Measurements from ENCODE around the gene CYB561A3. TPM values are rescaled to one million over a fixed set of nuclear protein-coding genes. Genes with fewer than 3 reads are reported as not detected.

CYB561A3 gene, protein sequence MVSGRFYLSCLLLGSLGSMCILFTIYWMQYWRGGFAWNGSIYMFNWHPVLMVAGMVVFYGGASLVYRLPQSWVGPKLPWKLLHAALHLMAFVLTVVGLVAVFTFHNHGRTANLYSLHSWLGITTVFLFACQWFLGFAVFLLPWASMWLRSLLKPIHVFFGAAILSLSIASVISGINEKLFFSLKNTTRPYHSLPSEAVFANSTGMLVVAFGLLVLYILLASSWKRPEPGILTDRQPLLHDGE
- 34.3 to 46.4 TPM (median 45.0 TPM) in 5 replicates for total RNA-seq (2022; extraction: Qiagen RNA extraction)

DNA sequence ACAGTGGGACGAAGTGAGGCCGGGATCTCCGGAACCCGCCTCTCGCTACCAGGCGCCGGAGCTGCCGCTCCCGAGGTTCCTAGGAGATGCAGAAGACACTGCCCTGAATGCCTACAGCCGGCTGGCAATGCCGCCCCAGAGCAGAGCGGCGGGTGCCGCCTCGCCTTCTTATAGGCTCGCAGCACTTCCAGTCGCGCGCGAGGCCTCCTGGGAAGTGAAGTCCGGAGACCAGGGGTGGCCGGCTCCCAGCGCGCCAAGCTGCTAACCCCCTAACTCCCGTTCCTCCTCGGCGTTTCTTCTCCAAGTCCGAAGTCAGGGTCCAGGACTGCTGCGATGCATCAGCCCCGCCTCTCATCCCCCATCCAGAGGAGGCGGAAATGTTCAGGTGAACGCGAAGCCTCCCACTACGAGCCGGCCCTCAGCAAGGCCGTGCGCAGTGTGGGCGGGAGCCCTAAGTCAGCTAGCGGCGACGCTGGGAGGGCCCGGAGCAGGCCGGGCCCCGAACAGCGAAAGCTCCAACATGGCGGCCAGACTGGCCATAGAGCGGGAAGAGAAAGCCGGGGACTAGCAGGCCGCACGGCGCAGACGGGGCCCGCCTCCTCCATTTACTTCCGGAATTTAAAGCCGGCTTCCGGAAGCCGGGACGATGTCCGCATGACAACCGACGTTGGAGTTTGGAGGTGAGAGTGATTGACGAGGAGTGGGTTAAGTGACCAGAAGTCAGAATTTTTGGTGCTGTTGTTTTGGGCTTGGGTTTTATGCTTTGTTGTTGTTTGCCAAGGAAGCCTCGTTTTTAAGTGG, at the start of gene CYB561A3, which contains the start of gene TMEM138:
Gene CYB561A3 (minus strand): TSS at position 142 of the 801 bp plus-strand sequence. CDS start 5,169 bp downstream, outside the sequence.
Gene TMEM138 (plus strand): TSS at position 634 of the 801 bp plus-strand sequence. CDS start 2,017 bp downstream, outside the sequence.

DNA sequence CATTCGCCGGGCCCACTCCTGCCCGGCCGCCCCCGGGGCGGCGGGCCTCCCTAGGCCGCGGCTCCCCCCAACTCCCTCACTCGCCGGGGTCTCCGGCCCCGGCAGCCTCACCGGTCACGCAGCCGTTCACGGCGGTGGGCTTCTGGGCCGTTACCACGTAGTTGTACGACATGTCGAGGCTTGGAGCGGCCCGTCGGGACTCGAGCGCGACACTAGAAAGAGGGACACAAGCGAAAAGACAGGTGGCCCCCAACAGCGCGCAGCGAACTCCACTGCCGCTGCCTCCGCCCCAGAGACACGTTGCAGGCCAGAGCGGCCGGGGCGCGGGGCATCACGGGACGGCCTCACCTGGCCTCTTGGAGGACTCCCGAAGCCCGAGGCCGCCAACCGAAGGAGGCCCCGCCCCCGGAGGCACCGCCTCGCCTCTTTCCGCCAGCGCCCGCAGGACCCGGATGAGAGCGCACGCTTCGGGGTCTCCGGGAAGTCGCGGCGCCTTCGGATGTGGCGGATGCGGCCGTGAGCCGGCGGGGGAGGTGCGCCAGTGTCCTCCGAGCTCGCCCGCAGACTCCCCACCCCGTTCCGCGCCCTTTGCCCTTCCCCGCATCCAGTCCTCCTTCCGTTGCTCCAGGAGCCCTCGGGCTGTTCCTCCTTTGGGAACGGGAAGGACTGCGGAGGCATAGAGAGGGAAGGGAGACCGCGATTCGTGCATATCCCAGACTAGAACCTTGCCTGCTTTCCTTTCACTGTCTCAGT, 28.7 kb downstream of the CYB561A3 start, which contains the start of the genes DDB1 and TKFC:
Gene DDB1 (minus strand): TSS at position 309 of the 753 bp plus-strand sequence. CDS start 137 bp downstream, at position 172.
Gene TKFC (plus strand): TSS at position 432 of the 753 bp plus-strand sequence. CDS start 1,501 bp downstream, outside the sequence.

Other genes starting within 250 kb of the CYB561A3 start
- 15.6 to 17.5 TPM (median 17.0 TPM) in 5 replicates for gene VPS37C, start 200.5 kb downstream of the CYB561A3 start, total RNA-seq (2022; extraction: Qiagen RNA extraction)
- gene PGA3, start 158.4 kb downstream of the CYB561A3 start, total RNA-seq (2022; extraction: Qiagen RNA extraction): not detected in 5 replicates
- gene PGA4, start 139.5 kb downstream of the CYB561A3 start, total RNA-seq (2022; extraction: Qiagen RNA extraction): 0.12 TPM in 1 of 5 replicates, not detected in the others
- not detected in 5 replicates for gene PGA5, start 120.7 kb downstream of the CYB561A3 start, total RNA-seq (2022; extraction: Qiagen RNA extraction)
- gene VWCE, start 66.6 kb downstream of the CYB561A3 start, total RNA-seq (2022; extraction: Qiagen RNA extraction): 0.56 to 1.0 TPM (median 0.69 TPM) in 5 replicates
- gene DDB1, start 28.8 kb downstream of the CYB561A3 start, total RNA-seq (2022; extraction: Qiagen RNA extraction): 159 to 173 TPM (median 164 TPM) in 5 replicates
- 43.9 to 74.0 TPM (median 70.7 TPM) in 5 replicates for gene TKFC, start 28.7 kb downstream of the CYB561A3 start, total RNA-seq (2022; extraction: Qiagen RNA extraction)
- gene TMEM138, start 492 bp upstream of the CYB561A3 start, total RNA-seq (2022; extraction: Qiagen RNA extraction): 87.0 to 115 TPM (median 93.5 TPM) in 5 replicates
- 15.3 to 17.8 TPM (median 16.8 TPM) in 5 replicates for gene TMEM216, start 30.7 kb upstream of the CYB561A3 start, total RNA-seq (2022; extraction: Qiagen RNA extraction)
- 68.6 to 73.2 TPM (median 71.1 TPM) in 5 replicates for gene CPSF7, start 68.1 kb upstream of the CYB561A3 start, total RNA-seq (2022; extraction: Qiagen RNA extraction)
- gene SDHAF2, start 68.2 kb upstream of the CYB561A3 start, total RNA-seq (2022; extraction: Qiagen RNA extraction): 39.6 to 48.6 TPM (median 46.9 TPM) in 5 replicates
- 0.15 to 0.31 TPM (median 0.19 TPM) in 4 of 5 replicates, not detected in the other for gene LRRC10B, start 146.9 kb upstream of the CYB561A3 start, total RNA-seq (2022; extraction: Qiagen RNA extraction)
- 0.84 to 1.3 TPM (median 1.2 TPM) in 5 replicates for gene SYT7, start 219.2 kb upstream of the CYB561A3 start, total RNA-seq (2022; extraction: Qiagen RNA extraction)

Measured in A549 treated with Mapracorat at 1 μM for 4 hours (cell line).